Stimulated activated CD4-positive, alpha-beta T cell treated with anti-CD3 and anti-CD28 coated beads, TNF-alpha, amount 100 ng/mL, for 1 hour (primary cell): ENCODE data around the gene MRPL1.
"Not testable (repeated sequence)": the region's sequence is repeated elsewhere in the genome, so short reads cannot be mapped to it uniquely, and the experiment has no call there.

Experiments used
- DNase-seq, 3 donors: peaks; one replicate each; pipeline ENCODE4 v3.0.0-alpha.2; 2020; ENCODE audit warnings: low read depth in 3 of 3, low spot score in 1 of 3

Gene MRPL1

DNA sequence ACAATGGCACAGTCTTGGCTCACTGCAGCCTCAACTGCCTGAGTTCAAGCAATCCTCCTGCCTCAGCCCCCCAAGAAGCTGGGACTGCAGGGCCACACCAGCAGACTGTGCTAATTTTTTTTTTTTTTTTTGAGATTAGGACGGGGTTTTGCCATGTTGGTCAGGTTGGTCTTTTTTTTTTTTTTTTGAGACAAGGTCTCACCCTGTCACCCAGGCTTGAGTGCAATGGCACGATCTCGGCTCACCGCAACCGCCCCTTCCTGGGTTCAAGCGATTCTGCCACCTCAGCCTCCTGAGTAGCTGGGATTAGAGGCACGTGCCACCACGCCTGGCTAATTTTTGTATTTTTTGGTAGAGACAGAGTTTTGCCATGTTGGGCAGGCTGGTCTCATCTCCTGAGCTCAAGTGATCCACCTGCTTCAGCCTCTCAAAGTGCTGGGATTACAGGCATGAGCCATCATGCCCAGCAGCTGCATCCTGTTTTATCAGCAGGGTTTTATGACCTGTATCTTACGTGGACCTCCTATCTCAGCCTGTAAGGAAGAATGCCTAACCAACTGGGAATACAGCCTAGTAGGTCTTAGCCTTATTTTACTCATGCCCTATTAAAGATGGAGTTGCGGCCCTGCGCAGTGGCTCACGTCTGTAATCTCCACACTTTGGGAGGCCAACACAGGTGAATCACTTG is 13.2 kb upstream of the MRPL1 start:
- DNase-seq, result no peak

GRCh38 chr4:77852892-77853495 is 9.6 kb upstream of the MRPL1 start:
- peak; percentile 12 to 52 (median 15) for DNase-seq

DNA sequence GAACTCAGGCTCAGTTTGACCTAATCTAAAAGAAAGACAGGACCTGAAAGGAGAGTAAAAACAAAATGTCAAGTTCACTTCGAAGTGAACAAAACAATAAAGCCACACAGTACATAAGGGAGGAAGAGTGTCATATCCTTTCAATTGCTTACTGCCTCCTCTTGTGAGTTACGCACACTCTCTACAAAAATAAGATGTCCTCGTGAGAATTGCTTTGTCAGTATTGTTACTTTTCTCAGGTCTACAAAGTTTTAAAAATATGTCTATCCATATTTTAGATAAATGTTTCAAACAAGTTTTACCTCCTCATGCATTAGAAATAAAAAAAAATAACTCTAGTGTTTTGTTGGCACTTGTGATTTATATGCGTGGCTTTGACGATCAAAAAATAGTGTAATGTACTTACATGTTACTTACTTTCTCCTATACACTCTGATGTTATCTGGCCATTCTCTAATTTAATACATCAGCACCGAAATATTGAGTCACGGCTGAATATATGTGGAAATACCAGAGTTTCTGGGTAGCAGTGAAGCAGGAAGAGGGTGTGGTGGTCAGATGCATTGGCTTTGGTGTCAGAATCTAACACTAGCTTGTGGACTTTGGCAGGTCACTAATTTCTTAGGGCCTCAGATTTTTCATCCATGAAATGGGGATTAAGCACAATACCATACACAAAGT is 8.1 kb upstream of the MRPL1 start:
- no peak for DNase-seq

DNA sequence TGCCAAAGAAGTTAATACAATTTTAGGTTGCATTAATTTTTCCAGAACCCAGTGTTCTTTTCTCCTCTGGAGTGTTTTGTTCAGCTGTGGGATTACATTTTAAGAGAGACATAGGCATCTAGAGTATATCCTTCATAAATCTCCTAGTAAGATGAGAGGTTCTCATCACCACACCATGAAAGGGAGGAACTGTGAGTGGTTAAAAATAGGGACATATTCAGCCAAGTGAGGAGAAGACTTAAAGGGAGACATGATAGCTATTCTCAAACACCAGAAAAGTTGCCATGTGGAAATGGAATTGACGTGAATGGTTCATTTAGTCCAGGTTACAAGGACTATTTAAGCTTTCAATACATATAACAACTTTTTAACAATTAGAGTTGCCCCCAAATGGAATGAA is 6.5 kb upstream of the MRPL1 start:
- no peak for DNase-seq

- no peak for DNase-seq
Observed at GRCh38 chr4:77859256-77859655, 3.4 kb upstream of the MRPL1 start.

GRCh38 chr4:77861495-77861894 is 1.1 kb upstream of the MRPL1 start:
- DNase-seq, result no peak

DNA sequence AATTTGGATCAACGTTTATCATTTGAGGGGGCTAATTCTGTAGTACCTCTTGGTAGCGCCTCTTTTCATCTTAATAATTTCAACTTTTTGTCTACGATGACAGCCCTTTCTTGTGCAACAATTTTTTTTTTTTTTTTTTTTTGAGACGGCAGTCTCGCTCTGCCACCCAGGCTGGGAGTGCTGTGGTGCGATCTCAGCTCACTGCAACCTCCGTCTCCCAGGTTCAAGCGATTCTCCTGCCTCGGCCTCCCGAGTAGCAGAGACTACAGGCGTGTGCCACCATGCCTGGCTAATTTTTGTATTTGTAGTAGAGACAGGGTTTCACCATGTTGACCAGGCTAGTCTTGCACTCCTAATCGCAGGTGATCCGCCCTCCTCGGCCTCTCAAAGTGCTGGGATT is 711 bp downstream of the MRPL1 start:
- not testable (repeated sequence) for DNase-seq

DNA sequence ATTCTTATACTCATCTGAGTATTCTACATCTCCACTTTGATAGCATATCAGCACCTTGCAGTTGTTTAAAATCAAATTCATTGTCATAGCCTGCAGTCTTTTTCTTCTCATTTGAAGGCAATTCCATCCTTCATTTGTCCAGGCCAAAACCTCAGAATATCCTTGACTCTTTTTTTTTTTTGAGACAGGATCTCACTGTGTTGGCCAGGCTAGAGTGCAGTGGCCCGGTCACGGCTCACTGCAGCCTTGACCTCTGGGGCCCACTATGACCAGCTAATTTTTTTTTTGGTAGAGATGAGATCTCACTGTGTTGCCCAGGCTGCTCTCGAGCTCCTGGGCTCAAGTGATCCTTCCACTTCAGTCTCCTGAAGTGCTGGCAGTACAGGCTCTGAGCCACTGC is 2.6 kb downstream of the MRPL1 start:
- no peak for DNase-seq

DNA sequence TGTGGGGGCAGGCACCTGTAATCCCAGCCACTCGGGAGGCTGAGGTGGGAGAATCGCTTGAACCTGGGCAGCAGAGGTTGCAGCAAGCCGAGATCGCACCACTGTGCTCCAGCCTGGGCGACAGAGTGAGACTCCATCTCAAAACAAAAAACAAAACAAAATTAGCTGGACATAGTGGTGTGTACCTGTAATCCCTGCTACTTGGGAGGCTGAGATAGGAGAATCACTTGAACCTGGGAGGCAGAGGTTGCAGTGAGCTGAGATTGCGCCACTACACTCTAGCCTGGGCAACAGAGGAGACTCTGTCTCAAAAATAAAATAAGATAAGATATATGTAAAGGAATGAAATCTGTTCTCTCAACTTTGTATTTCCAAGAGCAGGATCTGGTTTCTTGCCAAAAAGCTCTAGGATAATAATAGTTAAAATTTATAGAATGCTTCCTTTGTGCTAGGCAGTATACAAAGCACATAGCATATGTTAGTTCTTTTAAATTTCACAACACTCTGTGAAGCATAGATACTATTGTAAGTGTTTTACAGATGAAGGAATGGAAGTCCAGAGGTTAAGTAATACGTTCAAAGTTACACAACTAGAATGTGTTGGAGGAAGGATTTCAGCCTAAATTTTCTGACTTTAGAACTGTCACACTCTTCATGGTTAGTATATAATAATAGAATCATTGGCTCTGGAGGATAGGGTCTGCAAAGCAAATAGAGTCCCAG is 10.3 kb downstream of the MRPL1 start:
- DNase-seq, result no peak

- DNase-seq, result no peak
Observed at GRCh38 chr4:77877167-77877566, 14.5 kb downstream of the MRPL1 start.

GRCh38 chr4:77877771-77878565 is 15.3 kb downstream of the MRPL1 start:
- no peak for DNase-seq

DNA sequence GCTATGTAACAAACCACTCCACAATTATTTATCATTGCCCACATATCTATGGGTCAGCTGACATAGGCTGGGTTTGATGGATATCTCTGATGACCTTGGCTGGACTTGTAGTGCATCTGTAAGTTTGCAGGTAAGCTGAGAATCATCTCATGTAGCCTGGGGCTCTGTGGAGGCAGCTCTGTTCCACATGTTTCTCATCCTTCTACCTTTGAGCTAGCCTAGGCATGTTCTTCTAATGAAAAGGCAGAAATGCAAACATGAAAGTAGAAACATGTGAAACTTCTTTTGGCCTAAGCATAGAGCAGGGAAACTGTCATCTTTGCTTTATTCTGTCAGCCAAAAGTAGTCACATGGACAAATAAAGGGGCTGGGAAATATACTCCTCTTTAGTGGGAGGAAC is 18.2 kb downstream of the MRPL1 start:
- DNase-seq, result no peak

DNA sequence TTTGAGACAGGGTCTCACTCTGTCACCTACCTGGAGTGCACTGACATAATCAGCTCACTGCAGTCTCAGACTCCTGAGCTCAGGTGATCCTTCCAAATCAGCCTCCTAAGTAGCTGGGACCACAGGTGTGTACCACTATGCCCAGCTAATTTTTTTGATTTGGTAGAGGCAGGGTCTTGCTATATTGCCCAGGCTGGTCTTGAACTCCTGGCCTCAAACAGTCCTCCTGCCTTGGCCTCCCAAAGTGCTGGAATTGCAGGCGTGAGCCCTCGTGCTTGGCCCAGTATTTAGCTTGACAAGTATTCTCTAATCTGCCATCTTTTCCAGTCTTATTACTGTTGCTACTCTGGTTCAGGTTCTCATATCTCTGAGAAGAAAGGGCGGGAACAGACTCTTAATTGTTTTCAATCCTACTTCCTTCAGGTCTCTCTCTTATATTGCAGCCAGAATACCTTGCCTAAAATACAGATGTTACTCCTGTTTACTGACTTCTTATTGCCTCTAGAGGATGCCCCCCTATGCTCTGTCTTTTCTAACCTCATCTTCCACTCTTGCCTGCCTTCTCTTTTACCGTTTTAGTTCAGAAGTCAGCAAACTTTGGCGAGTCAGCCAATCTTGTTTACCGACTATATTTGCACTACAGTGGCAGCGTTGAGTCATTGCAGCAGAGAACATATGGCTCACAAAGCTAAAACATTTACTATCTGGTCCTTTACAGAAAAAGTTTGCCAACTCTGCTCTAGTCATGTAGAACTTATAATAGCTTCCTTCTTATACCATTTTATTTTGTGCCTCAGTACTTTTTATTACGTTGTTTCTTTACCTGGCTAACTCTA is 19.0 kb downstream of the MRPL1 start:
- DNase-seq, result no peak

DNA sequence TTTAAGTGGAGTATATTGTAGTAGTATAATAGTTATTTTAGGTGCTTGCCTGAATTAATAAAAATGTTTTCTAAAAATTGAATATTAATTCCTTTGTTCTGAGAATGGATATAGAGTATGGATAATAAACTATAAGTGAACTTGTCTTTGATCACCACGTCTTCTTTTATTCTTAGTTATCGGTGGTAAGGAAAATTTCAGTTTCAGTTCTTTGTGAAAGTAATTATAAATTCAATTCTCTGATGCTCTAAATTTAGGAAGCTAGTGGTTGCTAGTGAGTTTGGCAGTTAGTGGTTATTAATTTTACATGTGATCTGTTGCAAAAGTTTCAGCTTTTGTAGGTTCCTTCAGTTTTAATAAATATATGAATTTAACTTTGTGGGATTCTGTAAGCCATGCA is 30.8 kb downstream of the MRPL1 start:
- DNase-seq, result no peak

DNA sequence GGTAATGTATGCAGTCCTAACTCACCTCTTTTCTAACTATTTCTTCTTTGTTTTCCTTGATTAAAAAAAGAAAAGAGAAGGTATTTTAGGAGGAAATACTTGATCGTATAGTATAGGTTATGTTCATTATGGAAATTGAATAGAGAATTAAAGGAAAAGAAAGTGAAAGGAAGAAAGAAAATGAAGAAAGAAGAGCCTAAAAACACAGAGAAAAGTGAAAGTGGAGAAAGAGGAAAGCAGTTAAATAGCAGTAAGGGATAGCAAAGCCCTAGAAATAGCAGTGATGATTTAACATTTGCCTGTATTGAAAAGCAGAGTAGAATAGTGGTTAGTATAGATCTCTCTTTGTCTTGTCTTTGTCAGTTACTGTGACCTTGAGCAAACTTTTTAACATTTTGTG is 37.0 kb downstream of the MRPL1 start:
- DNase-seq, result no peak

DNA sequence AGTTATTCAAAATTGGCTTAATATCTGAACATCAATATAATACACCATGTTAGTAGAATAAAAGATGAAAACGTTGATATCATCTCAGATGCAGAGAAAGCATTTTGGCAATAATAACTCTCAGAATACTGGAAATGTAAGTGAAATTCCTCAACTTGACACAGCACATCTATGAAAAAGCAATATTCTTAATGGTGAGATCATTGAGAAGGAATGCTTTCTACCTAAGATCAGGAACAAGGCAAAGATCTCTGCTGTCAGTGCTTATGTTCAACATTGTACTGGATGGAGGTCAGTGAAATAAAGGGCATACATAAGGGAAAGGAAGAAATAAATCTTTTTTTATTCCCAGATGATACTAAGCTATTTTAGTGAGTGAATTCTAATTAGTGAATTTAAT is 40.6 kb downstream of the MRPL1 start:
- no peak for DNase-seq

DNA sequence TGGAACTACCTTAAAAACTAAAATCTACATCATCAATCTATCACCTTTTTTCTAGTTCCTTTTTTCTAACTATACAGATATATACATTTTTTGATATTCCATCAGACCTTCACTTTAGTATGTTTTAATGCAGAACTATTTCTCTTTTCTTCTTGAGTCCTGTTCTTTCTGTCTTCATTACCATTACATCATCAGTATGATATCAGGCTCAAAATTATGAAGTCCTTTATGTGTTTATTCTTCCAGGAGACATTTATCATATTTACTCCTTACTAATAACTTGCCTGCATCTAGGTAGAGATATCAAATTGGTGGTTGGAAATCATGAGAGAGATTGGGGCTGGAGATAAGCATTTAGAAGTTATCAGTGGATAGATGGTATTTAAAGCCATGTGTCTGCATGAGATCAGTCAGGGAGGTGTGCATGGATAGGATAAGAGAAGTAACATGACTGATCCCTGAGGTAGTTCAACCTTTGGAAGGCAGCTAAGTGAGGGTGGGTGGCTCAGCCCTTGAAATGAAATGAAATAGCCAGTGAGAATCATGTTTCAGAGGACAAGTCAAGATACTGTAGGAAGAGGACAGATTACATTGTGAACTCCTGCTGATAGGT is 43.1 kb downstream of the MRPL1 start:
- no peak for DNase-seq

DNA sequence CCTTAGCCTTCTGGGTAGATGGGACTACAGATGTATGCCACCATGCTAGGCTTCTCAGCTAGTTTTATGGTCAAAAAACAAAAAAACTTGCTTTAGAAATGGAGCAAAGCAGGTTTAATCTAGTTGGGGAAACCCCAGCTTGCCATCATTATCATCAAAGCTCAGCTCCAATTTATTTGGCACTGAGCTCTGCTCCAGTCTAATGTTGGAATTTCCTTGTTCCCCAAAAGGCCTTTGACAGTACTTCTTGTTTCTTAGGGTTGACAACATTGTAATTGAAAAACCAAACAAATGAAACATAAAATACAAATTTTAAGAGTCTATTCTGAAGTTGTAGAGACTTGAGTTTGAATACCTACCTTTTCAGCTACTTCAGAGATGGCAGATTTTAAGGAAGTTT is 48.0 kb downstream of the MRPL1 start:
- no peak for DNase-seq

DNA sequence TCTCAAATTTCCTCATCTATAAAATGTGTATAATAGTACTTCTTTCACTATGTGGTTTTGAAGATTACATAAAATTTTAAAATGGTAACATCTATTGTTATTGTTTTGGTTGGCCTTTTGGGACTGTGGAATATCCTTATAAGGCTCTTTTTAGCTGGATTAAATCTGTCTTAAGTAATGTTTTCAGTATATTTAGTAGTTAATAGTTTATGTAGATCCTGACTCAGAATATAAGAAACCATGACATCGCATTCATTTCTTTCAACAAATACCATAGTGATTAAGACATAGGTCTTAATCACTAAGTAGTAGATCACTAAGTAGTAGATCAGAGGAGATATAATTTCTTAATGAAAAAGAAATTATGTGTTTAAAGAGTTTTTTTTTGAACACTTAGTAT is 48.5 kb downstream of the MRPL1 start:
- no peak for DNase-seq
